ENCODE results near the gene PIK3CD.

DNA sequence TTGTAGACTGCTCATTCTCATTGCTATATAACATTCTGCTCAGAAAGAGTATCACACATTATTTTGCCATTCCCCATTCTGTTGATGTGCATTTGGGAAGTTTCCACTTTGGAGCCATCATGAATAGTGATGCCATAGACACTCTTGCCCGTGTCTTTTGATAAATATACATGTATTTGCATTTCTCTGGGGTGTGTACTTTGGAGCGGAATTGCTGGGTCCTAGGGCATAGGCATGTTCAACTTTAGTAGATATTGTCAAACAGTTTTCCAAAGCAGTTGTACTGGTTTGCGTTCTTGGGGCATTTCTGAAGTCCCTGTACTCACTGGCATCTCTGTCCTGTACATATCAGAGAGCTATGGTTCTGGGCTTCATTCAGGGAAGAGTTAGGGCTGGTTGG, 52.1 kb downstream of the PIK3CD start:
- no peak for TF ChIP-seq EZH2 (IDR thresholded peaks at IDR 0.05; ENCODE audit: low read depth)
- TF ChIP-seq, protein P1, sequence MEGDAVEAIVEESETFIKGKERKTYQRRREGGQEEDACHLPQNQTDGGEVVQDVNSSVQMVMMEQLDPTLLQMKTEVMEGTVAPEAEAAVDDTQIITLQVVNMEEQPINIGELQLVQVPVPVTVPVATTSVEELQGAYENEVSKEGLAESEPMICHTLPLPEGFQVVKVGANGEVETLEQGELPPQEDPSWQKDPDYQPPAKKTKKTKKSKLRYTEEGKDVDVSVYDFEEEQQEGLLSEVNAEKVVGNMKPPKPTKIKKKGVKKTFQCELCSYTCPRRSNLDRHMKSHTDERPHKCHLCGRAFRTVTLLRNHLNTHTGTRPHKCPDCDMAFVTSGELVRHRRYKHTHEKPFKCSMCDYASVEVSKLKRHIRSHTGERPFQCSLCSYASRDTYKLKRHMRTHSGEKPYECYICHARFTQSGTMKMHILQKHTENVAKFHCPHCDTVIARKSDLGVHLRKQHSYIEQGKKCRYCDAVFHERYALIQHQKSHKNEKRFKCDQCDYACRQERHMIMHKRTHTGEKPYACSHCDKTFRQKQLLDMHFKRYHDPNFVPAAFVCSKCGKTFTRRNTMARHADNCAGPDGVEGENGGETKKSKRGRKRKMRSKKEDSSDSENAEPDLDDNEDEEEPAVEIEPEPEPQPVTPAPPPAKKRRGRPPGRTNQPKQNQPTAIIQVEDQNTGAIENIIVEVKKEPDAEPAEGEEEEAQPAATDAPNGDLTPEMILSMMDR (conservative IDR thresholded peaks at IDR 0.05) = no peak

Measured in PC-9 (cell line).